GM18867 (cell line): ENCODE results near the gene CD200.

Experiments used
- ATAC-seq: cut with Tn5 transposase; IDR thresholded peaks from one replicate; pipeline ENCODE4 v1.9.1; 2021; ENCODE audit warnings: mild to moderate bottlenecking, moderate library complexity; ENCODE audit not compliant: unreplicated experiment

Gene CD200, protein sequence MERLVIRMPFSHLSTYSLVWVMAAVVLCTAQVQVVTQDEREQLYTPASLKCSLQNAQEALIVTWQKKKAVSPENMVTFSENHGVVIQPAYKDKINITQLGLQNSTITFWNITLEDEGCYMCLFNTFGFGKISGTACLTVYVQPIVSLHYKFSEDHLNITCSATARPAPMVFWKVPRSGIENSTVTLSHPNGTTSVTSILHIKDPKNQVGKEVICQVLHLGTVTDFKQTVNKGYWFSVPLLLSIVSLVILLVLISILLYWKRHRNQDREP

DNA sequence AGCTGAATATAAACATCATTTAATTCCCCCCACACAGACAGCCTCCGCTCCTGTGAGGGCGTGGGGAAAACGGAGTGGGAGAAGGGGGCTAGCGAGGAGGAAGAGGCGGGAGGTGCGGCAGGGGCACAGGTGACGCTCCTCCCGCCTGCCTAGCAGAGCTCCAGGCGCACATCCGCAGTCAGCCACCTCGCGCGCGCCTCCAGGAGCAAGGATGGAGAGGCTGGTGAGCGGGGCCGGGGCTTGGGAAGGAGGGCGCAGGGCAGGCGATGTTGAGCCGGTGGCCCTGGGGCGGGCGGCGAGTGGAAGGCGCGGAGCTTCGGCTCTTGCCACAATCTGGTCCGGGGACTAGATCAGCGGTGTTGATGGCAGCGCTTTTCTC is at the start of gene CD200:
CD200 (plus strand) TSS at position 155 of the 379 bp plus-strand sequence; CDS start at position 212, 57 bp downstream.
- ATAC-seq: peak; percentile 78

DNA sequence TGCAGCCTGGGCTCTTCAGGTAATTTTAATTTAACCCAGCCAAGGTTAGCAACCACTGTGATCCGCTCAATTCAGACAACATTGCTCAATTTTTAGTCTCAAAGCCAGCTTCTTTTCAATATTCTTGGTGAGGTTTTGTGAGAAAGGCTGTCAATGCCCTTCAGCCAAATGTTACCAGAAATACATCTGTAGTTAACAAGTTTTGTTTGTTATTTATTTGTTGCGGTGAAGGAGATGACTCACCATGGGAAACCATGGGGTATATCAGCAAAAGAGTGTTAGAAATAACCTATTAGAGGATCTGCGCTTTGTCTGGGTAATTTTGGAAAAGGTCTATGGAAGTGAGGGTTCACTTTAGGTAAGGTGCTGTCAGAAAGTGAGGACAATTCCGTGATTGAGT is 43.9 kb upstream of the CD200 start:
- ATAC-seq: no peak

DNA sequence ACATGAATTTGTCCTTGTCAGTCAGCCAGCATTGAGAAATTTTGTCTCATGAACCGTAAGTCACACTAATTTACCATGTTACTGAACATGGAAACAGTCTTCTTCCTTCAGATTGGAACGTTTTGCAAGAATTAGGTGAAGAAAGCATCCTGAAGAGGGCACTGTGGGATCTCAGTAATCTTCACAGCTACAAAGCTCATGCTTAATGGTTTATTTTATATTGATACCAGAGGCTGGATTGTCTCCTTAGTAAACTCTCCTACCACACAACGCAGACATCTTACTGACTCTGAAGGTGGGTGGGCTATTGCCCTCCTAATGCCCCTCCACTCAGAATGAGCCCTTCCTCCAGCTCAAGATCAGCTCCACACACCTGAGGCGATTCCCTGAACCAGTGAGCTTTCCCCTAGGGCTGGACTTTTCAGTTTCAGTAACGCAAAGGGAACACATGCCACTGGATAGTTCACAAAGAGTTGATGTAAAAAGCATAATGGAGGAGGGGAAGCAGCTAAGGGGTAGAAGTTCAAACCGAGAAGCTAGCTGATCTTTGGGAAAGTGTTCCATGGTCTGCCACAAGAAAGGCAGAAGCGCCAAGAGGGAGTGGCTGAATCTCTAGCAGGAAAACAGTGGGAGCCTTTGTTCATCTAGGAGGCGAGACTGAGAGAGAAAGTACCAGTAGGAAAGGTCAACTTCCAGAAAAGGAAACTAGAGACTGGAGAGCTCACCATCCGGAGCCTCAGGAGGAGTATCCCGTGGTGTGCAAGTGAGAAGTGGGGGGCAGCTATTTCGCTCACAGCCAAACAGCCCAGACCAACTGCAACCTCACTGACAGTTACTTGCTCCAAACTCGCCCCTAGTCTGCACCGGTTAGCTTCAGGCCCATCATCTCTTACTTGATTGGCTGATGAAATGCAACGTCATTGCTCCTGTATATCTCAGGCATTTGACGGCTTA is 39.3 kb upstream of the CD200 start, which contains the start of gene SLC9C1:
SLC9C1 (minus strand) TSS at position 849 of the 954 bp plus-strand sequence. CDS start 7,425 bp downstream, outside the sequence.
- peak; percentile 58 for ATAC-seq

DNA sequence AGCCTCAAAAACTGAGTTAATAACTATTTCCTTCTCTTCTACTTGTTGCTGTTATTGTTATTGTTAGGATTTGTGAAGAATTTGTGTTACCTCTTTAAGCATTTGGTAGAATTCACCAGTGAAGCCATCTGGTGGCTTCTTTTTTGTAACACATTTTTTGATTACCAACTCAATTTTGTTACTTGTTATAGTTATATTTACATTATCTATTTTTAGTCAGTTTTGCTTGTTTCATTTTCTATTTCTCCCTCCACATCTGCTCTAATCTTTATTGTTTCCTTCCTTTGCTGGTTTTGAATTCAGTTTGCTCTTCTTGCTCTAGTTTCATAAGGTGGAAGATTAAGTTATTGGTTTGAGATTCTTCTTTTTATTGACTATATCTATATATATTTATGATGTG is 35.2 kb upstream of the CD200 start:
- ATAC-seq: peak; percentile 62

DNA sequence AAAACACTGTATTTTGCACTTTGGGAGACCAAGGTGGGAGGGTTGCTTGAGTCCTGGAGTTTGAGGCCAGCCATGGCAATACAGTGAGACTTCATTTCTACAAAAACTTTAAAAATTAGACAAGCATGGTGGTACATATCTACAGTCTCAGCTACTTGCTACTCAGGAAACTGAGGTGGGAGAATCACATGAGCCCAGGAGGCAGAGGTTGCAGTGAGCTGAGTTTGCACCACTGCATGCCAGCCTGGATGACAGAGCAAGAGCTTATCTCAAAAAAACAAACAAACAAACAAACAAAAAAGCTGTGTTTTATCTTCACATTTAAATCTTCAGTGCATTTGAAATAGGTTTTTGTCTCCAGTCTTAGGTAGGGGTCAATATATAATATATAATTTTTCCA is 34.2 kb upstream of the CD200 start:
- ATAC-seq: no peak

DNA sequence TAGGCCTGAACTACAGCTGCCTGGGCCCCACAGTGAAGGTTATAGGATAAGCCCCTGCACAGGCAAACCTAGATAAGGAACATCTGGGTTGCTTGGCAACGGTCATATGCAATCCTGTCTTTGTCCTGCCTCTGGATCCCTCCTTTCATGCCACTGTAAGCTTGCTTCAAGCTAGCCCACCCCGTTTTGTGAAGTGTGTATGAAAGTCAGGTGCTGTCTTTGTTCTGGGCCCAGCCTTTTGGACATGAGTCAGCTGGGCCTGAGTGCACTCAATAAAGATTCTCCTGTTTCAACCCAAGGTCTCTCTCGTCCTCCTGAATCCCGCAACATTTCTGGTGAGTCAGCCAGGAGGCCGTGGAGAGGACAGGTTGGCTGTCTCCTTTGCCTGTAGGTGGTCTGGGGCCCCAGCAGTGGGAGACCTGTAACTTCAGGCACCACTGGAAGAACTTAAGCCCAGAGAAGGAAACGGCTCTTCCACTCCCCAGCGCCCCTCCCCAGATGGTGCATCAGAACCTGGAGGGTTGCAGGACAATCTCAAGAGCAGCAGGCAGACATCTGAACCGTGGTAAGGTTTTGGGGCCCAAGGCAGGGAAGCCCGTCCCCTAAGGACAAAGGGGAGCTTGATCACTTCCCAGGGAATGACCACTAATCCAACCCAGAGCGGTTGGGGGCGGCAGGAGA is 30.7 kb upstream of the CD200 start:
- ATAC-seq: no peak

DNA sequence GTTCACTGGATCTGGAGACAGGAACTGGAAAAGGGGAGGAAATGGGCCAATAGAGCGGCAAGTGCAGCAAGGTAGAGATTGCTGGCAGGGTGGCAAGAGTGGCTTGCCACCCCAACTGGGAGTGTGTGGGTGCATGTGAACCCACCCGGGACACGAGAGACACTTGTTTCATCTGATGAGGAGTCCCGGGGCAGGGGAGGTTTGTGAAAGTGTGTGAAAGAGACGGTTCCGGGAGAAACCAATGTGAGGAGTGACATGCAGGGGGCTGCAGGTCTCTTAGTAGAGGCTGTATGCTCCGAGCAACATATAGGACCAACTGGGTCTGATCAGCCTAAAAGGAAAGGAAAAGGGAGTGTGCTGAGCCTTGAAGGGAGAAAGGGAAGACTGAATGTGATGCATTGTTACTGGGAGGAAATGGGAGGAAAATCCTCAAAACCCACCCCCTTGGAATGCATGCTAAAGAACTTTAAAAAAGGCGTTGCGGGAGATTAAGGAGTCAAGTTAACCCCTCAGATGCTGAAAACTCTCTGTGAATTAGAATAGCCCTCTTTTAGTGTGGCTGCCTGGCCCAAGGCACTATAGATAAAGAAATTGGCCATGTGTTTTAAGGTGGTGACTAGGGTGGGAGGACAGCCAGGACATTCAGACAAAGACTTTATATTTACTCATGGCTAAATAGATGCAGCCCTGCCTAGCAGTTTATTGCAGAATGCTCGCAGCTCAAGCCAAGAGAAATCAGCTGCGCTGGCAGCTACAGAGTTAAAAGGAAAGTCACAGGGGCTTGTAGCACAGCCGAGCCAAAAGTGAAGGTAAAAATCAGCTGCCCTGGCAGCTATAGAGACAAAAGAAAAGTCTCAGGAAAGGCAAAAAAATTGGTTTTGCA is 29.8 kb upstream of the CD200 start:
- ATAC-seq: peak; percentile 59

DNA sequence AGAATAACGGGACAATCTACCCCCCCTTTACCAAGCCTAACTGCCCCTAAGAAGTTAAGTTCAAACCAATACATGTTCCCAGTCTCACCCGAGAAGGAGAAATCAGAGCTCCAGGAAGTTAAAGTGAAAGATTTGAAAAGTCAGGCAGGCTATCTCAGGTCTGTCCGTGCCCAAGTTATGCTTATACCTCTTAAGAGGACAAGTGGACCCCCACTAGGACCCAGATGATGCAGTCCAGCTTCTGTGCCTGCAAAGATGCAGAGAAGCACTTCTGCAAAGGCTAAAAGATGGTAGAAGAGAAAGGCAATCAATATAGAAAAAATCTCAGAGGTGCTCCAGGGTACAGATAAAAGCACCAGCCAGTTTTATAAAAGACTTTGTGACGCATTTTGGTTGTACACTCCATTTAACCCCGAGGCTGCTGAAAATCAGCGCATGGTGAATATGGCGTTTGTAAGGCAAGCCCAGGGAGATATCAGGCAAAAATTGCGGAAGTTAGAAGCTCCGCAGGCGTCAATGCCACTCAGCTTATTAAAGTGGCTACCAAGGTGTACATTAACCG is 29.1 kb upstream of the CD200 start:
- peak; percentile 66 for ATAC-seq

DNA sequence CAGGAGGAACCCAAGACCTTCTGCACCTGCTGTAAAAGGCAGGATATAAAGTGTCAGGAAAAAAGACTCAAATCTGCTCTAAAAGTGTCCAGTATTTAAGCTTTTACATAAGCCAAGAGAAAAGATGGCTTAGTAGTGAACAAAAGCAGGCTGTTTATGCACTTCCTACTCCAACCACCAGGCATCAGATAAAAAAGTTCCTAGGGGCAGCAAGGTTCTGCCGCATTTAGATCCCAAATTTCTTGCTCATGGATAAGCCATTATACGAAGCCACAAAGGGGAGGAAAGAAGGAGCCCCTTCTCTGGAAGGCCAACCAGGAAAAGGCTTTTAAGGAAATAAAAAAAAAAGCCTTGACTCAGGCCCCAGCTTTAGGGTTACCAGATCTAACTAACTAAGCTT is 28.3 kb upstream of the CD200 start:
- no peak for ATAC-seq

DNA sequence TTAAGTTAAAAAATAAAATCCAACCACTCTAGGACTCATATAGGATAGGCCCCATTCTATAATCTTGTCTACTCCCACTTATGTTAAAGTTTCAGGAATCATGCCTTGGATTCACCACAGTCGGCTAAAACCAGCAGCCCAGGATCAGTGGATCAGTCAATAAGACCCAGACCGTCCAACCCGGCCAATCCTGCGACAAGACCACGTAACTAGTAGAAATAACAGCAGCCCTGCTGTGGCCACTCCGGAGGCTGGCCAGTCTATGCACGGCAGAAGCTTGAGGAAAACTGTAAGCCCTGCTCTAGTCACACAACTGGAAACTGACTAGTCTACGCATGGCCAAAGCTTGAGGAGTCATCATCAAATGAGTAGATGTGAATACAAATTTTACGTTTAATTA is 26.1 kb upstream of the CD200 start:
- no peak for ATAC-seq

DNA sequence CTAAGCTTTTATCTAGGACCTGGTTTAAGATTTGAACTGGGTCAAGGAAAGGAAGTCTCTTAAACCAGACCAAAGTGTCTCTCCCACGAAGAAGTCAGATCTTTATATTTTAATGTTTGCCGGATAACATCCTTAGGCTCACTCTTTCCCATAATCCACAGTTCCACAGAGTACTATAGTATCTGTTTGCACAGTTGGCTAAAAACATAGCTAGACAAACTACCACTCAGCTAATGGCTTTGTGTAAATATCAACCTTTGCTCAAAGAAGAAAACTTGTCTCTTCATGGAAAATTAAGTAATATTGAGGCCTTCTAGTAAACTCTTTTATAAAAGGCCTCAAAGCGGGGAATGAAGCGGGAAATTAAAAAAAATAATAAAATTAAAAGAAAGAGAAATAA is 25.4 kb upstream of the CD200 start:
- no peak for ATAC-seq

DNA sequence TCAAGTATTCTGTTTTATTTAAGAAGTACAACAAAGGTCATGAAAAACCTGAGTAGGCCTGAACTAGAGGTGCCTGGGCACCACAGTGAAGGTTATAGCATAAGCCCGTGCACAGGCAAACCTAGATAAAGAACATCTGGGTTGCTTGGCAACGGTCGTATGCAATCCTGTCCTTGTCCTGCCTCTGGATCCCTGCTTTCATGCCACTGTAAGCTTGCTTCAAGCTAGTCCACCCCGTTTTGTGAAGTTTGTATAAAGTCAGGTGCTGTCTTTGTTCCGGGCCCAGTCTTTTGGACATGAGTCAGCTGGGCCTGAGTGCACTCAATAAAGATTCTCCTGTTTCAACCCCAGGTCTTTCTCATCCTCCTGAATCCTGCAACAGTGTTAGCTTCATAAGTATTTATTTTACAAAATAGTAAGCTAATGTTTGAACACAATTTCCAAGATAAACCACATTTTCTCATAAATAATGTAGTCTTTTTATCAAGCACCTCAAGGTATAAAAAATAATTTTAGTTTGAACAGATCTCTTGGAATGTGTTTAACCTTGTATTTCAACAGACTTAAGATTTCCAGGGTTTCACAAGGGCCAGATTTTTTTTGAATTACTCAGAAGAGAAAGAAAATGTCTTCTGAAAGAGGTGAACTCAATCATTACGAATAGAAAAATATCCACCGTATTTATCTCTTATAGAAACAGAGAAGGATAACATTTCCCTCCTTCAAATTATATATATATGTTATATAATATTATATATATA is 24.6 kb upstream of the CD200 start:
- ATAC-seq: no peak

DNA sequence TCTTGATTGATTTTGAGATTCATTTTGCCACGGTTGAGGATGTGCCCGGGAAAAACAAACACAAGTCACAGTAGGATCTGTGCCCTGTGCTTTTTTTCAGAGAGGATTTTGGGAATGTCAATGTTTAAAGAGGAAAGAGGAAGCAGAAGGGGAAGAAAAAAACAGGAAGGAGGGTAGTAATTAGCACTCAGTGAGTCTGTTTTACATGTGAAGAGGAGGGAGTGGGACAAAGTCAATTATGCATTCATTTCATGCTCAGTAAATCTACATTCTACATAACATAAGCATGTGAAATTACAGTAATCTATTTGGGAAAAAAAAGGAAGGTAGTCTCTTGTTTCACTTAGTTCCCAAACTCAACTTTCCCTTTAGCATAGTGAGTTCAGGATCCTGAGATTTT is 18.3 kb upstream of the CD200 start:
- ATAC-seq: no peak

DNA sequence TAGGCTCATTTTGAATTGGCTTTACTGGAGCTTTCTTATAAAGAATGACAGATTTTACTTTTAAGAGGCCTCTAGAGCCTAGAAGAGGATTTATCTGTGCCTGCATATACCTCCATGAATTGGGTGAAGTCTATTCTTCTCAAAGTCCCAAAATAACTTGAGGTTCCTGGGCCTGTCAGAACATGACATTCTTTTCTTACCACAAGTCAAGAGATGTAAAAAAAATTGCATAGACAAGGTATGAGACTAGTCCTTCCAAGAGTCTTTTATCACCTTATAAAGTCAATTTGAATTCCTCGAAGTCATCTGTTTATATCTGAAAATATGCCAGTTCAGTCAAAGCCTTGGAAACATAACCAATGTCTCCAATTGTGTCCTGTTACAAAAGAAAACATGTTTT is 17.2 kb upstream of the CD200 start:
- no peak for ATAC-seq

DNA sequence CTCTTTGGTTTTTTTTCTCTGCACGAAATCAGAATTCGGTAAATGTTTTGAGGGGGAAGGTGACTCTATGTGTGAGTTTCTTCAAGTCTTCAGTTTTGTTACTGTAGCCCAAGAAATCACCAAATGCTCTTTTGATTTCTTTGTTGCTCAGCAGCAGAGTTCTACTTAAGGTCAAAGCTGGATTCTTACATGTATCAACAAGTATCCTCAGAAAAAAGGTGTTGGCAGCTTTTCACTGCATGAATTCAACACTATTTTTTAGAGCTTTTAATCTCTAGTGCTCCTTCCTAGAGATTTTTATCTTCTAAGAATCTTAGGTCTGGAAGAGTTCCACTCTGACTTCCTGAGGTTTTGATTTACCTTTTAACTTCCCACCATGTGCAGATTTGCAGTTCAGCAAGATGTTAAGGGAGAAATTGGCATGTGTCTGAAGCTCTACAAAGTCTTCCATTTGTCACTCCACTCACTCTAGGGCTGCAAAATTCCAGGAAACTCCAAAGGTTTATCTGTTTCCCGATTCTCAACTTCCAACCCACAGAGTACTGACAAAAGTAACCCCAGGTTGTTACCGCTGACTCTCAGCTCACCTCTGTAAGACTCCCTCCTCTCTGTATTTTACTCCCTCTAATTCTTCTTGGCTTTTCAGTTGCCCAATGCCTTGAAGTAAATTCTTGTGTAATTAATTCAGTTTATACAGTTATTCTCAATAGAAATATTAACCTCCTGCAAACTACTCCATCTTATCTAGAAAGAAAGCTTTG is 13.3 kb upstream of the CD200 start:
- no peak for ATAC-seq

DNA sequence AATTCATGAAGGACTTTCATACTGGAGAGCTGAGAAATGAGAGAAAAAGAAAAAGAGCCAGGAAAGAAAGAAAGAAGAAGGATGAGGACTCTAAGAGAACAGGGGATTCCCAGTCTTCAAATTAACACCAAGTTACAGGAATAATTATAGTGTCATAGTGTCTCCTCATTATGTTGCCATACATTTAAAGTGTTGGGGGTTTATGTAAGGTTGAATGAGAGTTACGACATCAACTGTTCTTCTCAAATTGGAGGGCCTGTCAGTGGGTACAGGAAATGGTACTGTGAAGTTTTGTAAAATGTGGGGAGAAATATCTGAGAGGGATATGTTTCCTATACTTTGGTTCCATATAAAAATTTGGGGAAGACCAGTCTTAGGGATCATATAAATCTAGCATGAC is 12.3 kb upstream of the CD200 start:
- ATAC-seq: no peak

DNA sequence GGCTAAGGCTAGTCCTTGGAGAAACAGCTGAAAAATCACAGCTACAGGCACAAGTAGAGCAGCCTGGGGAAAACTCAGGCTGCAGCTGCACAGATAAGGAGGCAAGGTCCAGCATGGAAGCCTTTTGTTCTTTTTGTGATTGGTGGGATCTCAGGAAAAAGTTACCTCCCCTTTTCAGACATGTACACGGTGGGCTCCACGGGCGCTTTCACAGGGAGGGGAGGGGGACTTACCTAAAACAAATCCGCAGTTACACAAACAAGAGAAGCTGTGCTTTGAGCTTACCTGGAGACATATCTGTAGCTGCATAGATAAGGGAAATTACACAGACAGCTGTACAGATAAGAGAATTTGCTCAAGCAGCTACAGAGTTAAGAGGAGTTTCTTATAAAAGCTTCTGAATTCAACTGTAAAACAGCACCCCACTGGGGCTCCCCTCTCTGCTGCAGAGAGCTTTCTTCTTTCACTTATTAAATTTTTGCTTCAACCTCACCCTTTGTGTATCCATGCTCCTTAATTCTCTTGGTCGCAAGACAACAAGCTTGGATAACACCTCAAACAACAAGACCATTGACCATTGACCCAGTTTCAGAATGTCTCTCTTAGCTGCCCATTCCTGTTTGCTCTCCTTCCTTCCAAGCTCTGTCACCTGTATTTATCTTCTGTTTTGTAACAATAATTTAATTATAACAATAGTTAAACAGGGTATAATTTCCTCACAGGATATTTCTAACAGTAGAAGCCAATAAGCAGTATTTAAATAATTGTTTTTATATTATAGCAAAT is 10.9 kb upstream of the CD200 start:
- ATAC-seq: no peak

DNA sequence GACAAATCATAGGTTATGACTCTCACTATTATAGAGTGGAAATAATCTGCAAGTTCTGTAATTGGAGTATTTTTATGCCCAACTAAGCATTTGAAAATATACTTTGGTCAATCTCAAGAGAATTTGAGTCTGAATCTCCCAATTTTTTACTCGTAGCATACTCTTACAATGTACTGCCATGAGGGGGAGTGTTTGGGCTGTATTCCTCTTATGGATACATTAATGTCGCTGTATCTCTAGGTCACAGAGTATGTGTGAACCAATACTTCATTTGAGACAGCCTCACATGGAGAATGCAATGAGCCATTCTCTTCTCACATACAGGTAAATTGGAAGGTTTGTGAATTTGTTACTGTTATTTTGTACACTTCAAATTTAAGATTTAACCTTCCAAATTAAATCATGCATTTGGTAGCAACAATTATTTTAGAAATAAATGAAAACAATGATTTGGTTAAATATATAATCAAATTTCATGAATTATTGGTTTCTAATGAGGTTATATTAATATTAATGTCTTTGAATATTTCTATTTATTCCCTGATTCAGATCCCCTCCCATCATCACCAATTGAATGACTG is 5.5 kb upstream of the CD200 start:
- ATAC-seq: peak; percentile 96
